GM11168 (cell line): ENCODE results near the gene PLAGL1.
"Not testable (repeated sequence)": the region's sequence is repeated elsewhere in the genome, so short reads cannot be mapped to it uniquely, and the experiment has no call there.

Experiments
- in situ Hi-C: fragments of 300-500 bp; cut with MboI; formaldehyde crosslinking; loops from one replicate; pipeline ENCODE4 v1.12.0; 2022; ENCODE audit warnings: low sequenced_read_pairs; ENCODE audit not compliant: unreplicated experiment

Gene PLAGL1

DNA sequence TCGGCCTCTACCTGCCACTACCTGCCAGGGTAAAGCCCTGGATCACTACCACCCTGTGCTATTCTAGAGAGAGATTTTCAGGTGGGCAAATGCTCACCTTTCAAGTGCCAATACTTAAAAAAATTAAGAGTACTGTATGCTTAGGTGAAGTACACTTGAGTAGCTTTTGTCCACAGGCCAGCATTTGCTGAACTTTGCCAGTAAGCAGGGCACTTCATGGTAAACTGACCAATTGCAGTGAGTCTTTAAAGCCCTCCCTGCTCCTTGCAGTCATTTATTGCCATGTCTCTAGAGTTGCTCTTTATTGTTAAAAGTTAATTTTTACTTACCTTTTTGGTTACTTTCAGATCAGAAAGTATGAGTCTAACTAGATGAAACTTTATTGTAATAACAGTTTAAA, 58.5 kb downstream of the PLAGL1 start:
- in situ Hi-C loops: no loop called here

DNA sequence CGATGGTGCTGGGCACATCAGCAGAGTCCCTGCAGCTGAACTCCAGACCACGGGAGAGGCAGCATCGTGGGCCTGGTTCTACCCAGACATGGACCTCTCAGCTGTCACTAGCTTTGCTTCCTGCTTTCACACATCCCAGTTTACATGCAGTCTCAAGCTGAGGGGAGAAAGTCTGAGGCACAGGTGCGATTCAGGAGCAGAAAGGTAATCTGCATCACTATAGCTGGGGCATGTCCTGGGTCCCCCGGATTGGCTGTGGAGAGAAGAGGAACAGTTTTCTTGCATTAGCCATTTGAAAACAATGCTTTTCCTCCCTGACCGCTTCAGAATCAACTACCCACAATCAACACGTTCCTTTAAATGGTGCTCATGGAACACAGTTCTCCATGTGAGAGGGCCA, 59.9 kb downstream of the PLAGL1 start:
- in situ Hi-C loops: no loop called here

DNA sequence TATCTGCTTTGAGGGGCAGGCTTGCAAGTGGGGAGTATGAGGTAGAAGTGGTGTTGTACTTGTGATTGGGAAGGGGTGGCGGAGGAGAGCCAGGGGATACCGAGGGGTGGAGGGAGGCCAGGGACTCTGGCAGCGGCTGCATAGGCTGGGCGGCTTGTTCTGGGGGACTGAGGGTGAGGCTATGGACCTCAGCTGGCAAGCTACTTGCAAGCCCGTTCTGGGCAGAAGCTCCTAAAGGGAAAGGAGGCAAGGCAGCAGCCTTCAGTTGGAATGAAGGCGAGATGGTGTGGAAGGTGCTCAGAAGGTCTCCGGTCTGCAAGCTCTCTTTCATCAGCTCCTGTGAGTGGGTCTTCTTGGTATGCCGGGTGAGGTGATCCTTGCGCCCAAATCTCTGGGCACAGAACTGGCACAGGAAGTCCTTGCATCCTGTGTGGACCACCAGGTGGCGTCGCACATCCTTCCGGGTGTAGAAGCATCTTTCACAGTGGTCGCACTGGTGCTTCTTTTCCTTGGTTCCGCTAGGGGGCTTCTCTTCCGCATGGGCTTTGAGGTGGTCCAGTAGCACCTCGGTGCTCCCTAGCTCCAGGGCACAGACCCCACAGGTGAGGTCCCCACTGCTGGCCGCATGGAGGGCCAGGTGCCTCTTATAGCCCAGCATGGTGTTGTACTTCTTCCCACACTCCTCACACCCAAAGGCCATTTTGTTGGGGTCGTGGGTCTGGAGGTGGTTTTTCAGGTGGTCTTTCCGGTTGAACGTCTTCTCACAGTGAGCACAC, 66.0 kb downstream of the PLAGL1 start:
- in situ Hi-C loops: no loop called here

DNA sequence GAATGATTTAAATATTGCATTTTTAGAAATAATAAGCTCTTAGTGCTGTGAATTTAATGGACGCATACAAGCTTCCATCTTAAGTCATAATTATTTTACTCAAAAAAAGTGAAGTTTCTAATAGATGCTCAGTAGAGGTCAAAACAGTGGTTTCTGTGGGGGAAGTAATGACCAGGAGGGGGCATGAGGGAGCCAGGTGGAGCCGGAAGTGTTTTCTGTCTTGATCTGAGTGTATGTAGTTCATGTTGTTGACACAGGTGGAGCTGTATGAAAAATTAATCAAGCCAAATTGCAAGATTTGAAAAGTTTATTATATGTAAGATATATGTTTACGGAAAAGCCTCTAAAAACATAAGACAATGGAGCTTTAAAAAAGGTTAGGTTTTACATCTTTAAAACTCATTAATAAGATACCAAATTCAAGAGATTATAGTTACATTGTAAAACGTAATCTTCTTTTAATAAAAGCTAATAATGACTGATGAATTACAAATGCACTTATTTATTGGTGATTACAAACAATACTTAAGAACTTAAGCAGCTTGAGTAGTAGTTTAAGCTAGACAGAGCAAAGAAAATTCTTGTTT, 68.0 kb downstream of the PLAGL1 start:
- in situ Hi-C loops: no loop called here

DNA sequence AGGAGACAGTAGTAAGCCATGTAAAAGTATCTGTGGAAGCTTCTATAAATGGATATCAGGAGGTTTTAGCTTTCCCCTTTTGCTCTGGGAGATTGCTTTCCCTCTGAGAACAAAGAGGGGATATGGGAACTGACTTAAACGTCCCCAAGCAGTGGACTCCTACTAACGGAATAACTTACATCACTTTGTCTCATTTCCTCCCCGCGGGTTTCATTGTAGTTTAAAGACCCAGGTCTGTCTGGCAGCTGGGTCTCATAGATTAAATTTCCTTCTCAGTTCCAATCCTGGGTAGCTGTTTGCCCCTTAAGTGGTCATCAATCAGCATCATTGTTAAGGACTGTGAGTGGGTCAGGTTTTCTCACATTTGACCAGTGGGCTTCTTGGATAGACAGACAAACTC, 68.7 kb downstream of the PLAGL1 start:
- in situ Hi-C loops: no loop called here

DNA sequence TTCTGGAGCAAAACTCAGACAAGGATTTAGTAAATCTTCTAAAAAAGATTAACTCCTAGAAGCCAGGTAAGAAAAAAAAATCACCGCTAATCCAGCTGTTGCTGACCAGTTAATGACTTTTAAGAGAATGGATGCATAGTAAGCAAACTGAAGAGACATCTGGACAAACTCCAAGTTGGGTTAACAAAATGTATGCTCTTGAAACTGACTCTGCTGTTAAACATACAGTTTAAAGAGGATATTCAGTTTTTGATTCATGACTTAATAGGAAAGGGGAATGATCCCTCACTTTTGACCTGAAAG, 70.4 kb downstream of the PLAGL1 start:
- in situ Hi-C loops: no loop called here

DNA sequence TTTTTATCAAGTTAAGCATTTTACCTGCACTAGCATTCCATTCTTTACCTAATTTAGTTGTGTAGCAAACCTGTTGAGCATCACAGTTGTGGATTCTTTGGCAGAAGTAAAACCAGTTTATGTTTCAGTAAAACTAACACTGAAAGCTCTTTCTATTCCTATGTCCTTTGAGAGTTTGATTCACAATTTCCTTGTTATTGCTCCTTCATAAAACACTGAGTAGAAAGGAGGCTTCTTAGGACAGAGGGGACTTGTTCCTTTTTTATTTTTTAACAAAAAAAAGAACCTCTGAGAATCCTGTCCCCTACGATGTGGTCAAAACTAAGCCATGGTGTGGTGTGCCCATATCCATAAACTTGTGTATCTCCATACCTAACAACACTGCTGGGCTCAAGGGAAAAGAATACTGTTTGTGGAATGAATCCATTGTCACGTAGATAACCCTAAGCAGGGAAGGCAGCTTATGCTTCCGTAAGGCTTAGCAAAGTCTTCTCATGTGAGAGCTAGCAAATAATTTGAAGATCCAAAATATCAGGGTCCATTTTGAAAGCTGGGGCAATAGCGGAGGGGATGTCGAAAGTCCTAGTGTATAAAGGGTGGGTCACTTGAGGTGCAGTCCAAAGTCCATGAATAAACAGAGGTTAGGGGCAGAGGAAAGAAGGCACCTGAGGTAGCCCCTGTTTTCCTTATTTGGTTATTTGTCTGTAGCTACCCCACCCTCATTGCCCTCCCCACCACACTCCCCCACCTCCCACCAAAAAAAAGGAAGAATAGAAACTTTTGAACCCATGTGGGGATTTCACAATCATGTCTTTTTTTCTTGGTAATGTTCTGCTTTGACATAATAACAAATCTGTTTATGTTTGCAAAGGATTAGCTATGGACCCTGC, 71.0 kb downstream of the PLAGL1 start:
- in situ Hi-C loops: no loop called here

GRCh38 chr6:143936347-143936746, 71.7 kb downstream of the PLAGL1 start:
- in situ Hi-C loops: no loop called here

DNA sequence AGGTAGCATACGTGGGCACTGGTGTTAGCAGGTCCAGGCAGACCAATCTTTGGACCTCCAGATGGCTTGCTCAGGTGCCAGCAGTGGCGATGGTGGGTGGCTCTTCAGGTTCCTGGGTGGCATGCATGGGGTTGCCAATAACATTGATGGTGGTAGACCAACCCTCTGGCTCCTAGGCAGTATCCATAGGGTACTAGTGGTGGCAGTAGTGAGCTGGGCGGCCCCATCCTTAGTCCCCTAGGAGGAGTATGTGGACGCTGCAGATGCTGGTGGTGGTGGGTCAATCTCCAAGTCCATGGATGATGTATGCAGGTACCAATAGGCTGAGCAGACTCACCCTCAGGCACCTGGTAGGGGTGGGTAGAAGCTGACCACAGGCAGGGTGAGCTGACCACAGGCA, 73.2 kb downstream of the PLAGL1 start:
- in situ Hi-C loops: no loop called here

DNA sequence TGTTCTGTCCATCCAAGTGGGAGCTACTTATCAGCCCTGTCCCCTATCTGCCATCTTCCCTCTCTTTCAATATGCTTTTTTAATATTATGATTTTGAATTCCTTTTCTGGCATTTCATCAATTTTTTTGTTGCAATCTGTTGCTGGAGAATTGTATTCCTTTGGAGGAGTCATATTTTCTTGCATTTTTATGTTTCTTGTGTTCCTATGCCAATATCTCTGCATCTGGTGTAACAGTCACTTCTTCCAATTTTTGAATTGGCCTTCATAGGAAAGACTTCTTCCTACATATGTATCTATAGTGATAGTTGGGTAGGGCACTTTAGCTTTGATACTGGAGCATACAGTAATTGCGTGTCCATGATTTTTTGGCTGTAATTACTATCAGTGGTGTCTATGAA, 73.7 kb downstream of the PLAGL1 start:
- in situ Hi-C loops: no loop called here

DNA sequence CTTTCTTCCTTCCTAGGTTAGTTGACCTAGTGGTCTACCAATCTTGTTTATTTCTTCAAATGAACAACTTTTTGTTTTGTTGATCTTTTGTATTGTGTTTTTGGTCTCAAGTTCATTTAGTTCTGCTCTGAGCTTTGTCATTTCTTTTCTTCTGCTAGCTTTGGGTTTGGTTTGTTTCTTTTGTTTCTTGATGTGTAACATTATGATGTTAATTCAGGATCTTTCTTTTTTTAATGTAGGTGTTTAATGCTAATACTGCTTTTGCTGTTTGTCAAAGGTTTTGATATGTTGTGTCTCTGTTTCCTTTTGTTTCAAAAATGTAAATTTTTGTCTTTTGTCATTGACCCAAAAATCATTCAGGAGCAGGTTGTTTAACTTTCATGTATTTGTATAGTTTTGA, 78.1 kb downstream of the PLAGL1 start:
- in situ Hi-C loops: no loop called here

- in situ Hi-C loops: no loop called here
Observed at GRCh38 chr6:143928853-143929252, 79.2 kb downstream of the PLAGL1 start.

DNA sequence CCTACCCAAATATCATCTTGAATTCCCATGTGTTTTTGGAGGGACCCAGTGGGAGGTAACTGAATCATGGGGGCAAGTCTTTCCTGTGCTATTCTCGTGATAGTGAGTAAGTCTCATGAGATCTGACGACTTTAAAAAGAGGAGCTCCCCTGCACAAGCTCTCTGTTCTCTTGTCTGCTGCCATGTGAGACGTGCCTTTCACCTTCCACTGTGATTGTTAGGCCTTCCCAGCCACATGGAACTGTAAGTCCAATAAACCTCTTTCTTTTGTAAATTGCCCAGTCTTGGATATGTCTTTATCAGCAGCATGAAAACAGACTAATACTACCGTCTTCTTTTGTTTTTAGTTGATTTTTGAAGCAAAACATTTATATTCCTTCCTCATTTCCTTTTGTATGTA, 91.0 kb downstream of the PLAGL1 start:
- in situ Hi-C loops: not testable (repeated sequence)

DNA sequence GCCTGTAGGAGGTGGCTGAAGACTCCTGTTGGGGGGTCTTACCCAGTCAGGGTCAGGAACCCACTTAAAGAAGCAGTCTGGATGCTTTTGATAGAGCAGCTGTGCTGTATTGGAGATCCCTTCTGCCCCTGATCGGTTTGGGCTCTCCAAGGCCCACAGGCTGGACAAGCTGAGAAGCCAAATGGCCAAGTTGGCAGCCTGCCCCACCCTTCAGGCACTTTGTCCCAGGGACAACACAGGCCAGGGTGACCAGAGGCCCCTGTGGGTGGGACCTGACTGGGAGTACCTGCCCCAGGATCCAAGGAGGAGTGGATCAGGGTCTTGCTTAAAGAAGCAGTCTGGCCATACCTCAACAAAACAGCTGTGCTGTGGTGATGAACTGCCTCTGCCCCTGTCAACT, 95.4 kb downstream of the PLAGL1 start:
- in situ Hi-C loops: no loop called here

DNA sequence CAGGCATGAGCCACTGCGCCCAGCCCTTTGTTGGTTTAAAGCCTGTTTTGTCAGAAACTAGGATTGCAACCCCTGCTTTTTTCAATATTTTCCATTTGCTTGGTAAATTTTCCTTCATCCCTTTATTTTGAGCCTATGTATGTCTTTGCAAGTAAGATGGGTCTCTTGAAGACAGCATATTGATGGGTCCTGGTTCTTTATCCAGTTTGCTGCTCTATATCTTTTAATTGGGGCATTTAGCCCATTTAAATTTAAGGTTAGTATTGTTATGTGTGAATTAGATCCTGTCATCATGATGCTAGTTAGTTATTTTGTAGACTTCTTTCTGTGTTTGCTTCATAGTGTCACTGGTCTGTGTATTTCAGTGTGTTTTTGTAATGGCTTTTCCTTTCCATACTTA, 97.0 kb downstream of the PLAGL1 start:
- in situ Hi-C loops: no loop called here

DNA sequence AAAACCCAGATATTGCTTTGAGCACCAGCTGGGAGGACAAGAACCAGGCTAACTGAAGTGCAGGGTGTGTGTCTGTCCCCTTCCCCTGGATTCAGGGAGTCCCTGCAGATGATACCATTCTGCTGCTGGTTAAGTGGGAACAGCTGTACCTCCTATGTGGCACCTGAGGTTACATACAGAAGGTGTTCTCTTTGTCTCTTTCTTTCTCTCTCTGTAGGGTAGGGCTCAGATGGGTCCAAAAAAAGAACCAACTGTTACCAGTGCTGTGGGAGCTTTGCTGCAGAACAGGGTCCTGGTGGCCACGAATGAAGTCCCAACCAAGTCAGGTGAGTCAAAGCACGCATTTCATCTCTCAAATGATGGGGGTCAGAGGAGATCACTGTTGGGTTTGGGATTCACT, 105.2 kb downstream of the PLAGL1 start:
- in situ Hi-C loops: no loop called here

- in situ Hi-C loops: no loop called here
Observed at GRCh38 chr6:143901885-143902750, 105.9 kb downstream of the PLAGL1 start.

DNA sequence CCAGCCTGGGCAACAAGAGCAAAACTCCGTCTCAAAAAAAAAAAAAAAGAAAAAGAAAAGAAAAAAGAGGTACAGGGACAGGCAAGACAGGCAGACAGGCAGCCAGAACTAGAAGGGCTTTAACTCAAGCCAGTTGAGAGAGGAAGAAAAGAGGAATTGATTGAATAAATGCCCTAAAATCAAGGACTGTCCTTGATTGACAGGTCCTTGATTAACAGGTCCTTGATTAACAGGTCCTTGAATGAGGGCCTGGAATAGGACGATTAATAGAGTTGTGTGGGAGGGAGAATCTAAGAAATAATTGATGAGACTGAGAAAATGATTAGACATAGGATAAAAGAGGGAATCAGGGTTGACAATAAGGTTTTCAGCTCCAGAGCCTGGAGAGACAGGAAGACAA, 107.7 kb downstream of the PLAGL1 start:
- in situ Hi-C loops: no loop called here

GRCh38 chr6:143896126-143896860, 111.8 kb downstream of the PLAGL1 start:
- in situ Hi-C loops: no loop called here

DNA sequence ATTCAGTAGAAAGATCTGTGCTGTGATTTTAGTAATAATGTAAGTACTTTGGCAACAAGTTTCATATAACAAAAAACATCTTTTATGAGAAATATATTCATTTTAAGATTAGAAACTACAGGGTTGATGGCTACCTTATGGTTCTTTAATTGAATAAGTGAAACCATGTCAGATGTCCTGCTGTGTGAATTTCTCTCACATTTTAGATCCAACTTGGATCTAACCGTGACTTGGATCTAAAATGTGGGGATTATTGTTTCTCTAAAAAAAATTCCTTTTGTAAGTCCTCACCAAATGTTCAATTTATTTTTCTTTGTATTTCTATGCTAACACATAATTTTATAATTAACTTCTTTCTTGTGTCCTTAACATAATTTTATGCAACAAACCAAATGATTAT, 113.4 kb downstream of the PLAGL1 start:
- in situ Hi-C loops: no loop called here
